ENCODE data around the gene PRIMPOL.
"Not testable (repeated sequence)": the region's sequence is repeated elsewhere in the genome, so short reads cannot be mapped to it uniquely, and the experiment has no call there.

The PRIMPOL gene

GRCh38 chr4:184641451-184641850, 8.1 kb upstream of the PRIMPOL start:
- DNase-seq, result no peak

GRCh38 chr4:184643731-184644130, 5.8 kb upstream of the PRIMPOL start:
- DNase-seq, result no peak

- DNase-seq, result no peak
These were observed 4.8 kb upstream of the PRIMPOL start for GRCh38 chr4:184644553-184645307.

- no peak for DNase-seq
These were observed 3.5 kb upstream of the PRIMPOL start for GRCh38 chr4:184645904-184646610.

- no peak for DNase-seq
These were observed 2.1 kb upstream of the PRIMPOL start for GRCh38 chr4:184647266-184648053.

GRCh38 chr4:184648054-184648312, 1.6 kb upstream of the PRIMPOL start:
- no peak for DNase-seq

GRCh38 chr4:184648313-184649025, 1.1 kb upstream of the PRIMPOL start:
- peak; percentile 32 for DNase-seq

- peak; percentile 12 for DNase-seq
These were observed 675 bp downstream of the PRIMPOL start for GRCh38 chr4:184649971-184650855.

GRCh38 chr4:184651899-184652298, 2.4 kb downstream of the PRIMPOL start:
- no peak for DNase-seq

- DNase-seq, result not testable (repeated sequence)
These were observed 3.1 kb downstream of the PRIMPOL start for GRCh38 chr4:184652681-184653080.

GRCh38 chr4:184653650-184654049, 4.1 kb downstream of the PRIMPOL start:
- no peak for DNase-seq

- DNase-seq, result no peak
These were observed 6.6 kb downstream of the PRIMPOL start for GRCh38 chr4:184655889-184656869.

- DNase-seq, result no peak
These were observed 7.6 kb downstream of the PRIMPOL start for GRCh38 chr4:184657144-184657543.

- not testable (repeated sequence) for DNase-seq
These were observed 8.3 kb downstream of the PRIMPOL start for GRCh38 chr4:184657820-184658219.

- no peak for DNase-seq
These were observed 11.4 kb downstream of the PRIMPOL start for GRCh38 chr4:184660978-184661377.

- no peak for DNase-seq
These were observed 12.7 kb downstream of the PRIMPOL start for GRCh38 chr4:184662236-184662635.

- no peak for DNase-seq
These were observed 15.1 kb downstream of the PRIMPOL start for GRCh38 chr4:184664445-184665210.

- DNase-seq, result no peak
These were observed 17.1 kb downstream of the PRIMPOL start for GRCh38 chr4:184666670-184667069.

GRCh38 chr4:184668096-184668495, 18.6 kb downstream of the PRIMPOL start:
- DNase-seq, result no peak

GRCh38 chr4:184668511-184669114, 19.1 kb downstream of the PRIMPOL start:
- no peak for DNase-seq
